SU-DHL-6 (cell line): Measurements from ENCODE around the gene RASGRF2.

Experiments
- CTCF ChIP-seq: fragments of 200-600 bp; sonication (generic); IDR thresholded peaks from one replicate; pipeline ENCODE4 v1.5.1; 2017; ENCODE audit warnings: antibody characterized with exemption, mild to moderate bottlenecking, low read length, moderate library complexity; ENCODE audit not compliant: insufficient read depth, poor library complexity, severe bottlenecking
- EZH2phosphoT487 ChIP-seq: fragments of 200-600 bp; sonication (generic), shearing (Covaris generic); conservative IDR thresholded peaks from 2 replicates; pipeline ENCODE4 v1.6.1; 2018; ENCODE audit warnings: mild to moderate bottlenecking, antibody characterized with exemption, low read length, moderate library complexity, mixed read lengths

- TF ChIP-seq CTCF (no peak), EZH2phosphoT487 (no peak)
Observed at GRCh38 chr5:80956272-80956671, 3.9 kb upstream of the RASGRF2 start.
